Measurements from ENCODE around the gene CLDND2. TPM values are rescaled to one million over a fixed set of nuclear protein-coding genes. Genes with fewer than 3 reads are reported as not detected.

Gene CLDND2
- total RNA-seq, 2 experiments from 2014 or later: 1.9 TPM; not detected in 1

GRCh38 chr19:51319649-51320279 is 49.0 kb downstream of the CLDND2 start:
- Histone ChIP-seq H4K20me1 (ENCODE audit: insufficient read depth, low read length) (no peaks in the 10 kb centered on the region), H3K9me3 (ENCODE audit: low read length) (no peaks in the 10 kb centered on the region), H3K4me1 (ENCODE audit: insufficient read depth, low read length, poor library complexity, severe bottlenecking) (no peaks in the 10 kb centered on the region), H2AFZ (ENCODE audit: low read length) (no peak overlapping the region), H3K4me2 (ENCODE audit: low read length) (no peak overlapping the region), H3K9me2 (ENCODE audit: insufficient read depth, low read length) (no peaks in the 10 kb centered on the region), H3K36me3 (ENCODE audit: insufficient read depth, low read length) (no peaks in the 10 kb centered on the region), H3K79me2 (ENCODE audit: insufficient read depth, low read depth, low read length) (no peaks in the 10 kb centered on the region), H3K27ac (ENCODE audit: low read depth, low read length, poor library complexity, severe bottlenecking) (no peak overlapping the region), H3K4me3 (ENCODE audit: low read depth, low read length, poor library complexity, severe bottlenecking) (no peak overlapping the region)
- intact Hi-C loops (cut with micrococcal nuclease; ENCODE audit: unreplicated experiment): no loop called here
- no peak for DNase-seq (ENCODE audit: low spot score)
- TF ChIP-seq EZH2phosphoT487 (IDR thresholded peaks at IDR 0.05; ENCODE audit: borderline replicate concordance, low read depth, low read length) (no peak), CTCF (conservative IDR thresholded peaks at IDR 0.05; ENCODE audit: low read length) (no peak)
- POLR2A ChIA-PET: no interaction called here
- CTCF ChIA-PET (ENCODE audit: unreplicated experiment): no interaction called here
- no TSS peak for BruUV-seq (replicated peaks)

GRCh38 chr19:51318687-51319648 is 49.8 kb downstream of the CLDND2 start:
- Histone ChIP-seq H3K4me3 (ENCODE audit: low read depth, low read length, poor library complexity, severe bottlenecking) (no peak overlapping the region), H3K9me3 (ENCODE audit: low read length) (no peaks in the 10 kb centered on the region), H3K9me2 (ENCODE audit: insufficient read depth, low read length) (no peaks in the 10 kb centered on the region), H4K20me1 (ENCODE audit: insufficient read depth, low read length) (no peaks in the 10 kb centered on the region), H3K36me3 (ENCODE audit: insufficient read depth, low read length) (no peaks in the 10 kb centered on the region), H3K27ac (ENCODE audit: low read depth, low read length, poor library complexity, severe bottlenecking) (no peak overlapping the region), H2AFZ (ENCODE audit: low read length) (no peak overlapping the region), H3K4me1 (ENCODE audit: insufficient read depth, low read length, poor library complexity, severe bottlenecking) (no peaks in the 10 kb centered on the region), H3K4me2 (ENCODE audit: low read length) (no peak overlapping the region), H3K79me2 (ENCODE audit: insufficient read depth, low read depth, low read length) (no peaks in the 10 kb centered on the region)
- intact Hi-C loops (cut with micrococcal nuclease; ENCODE audit: unreplicated experiment): no loop called here
- TF ChIP-seq CTCF (conservative IDR thresholded peaks at IDR 0.05; ENCODE audit: low read length): no peak
- TF ChIP-seq EZH2phosphoT487 (IDR thresholded peaks at IDR 0.05; ENCODE audit: borderline replicate concordance, low read depth, low read length): no peak
- ChIA-PET CTCF (ENCODE audit: unreplicated experiment) (no interaction called here), POLR2A (no interaction called here)
- DNase-seq (ENCODE audit: low spot score): no peak
- BruUV-seq (replicated peaks): no TSS peak

- no peaks in the 10 kb centered on the region for H3K9me3 ChIP-seq (ENCODE audit: low read length)
- no peaks in the 10 kb centered on the region for H3K36me3 ChIP-seq (ENCODE audit: insufficient read depth, low read length)
- no peak for DNase-seq (ENCODE audit: low spot score)
- H3K4me3 ChIP-seq (ENCODE audit: low read depth, low read length, poor library complexity, severe bottlenecking): no peak overlapping the region
- intact Hi-C loops (cut with micrococcal nuclease; ENCODE audit: unreplicated experiment): no loop called here
- POLR2A ChIA-PET: no interaction called here
- H3K9me2 ChIP-seq (ENCODE audit: insufficient read depth, low read length): no peaks in the 10 kb centered on the region
- no peaks in the 10 kb centered on the region for H4K20me1 ChIP-seq (ENCODE audit: insufficient read depth, low read length)
- no TSS peak for BruUV-seq (replicated peaks)
- no peak overlapping the region for H3K27ac ChIP-seq (ENCODE audit: low read depth, low read length, poor library complexity, severe bottlenecking)
- H3K4me2 ChIP-seq (ENCODE audit: low read length): no peak overlapping the region
- H3K4me1 ChIP-seq (ENCODE audit: insufficient read depth, low read length, poor library complexity, severe bottlenecking): no peaks in the 10 kb centered on the region
- CTCF ChIA-PET (ENCODE audit: unreplicated experiment): no interaction called here
- no peaks in the 10 kb centered on the region for H3K79me2 ChIP-seq (ENCODE audit: insufficient read depth, low read depth, low read length)
- H2AFZ ChIP-seq (ENCODE audit: low read length): no peak overlapping the region
- TF ChIP-seq EZH2phosphoT487 (IDR thresholded peaks at IDR 0.05; ENCODE audit: borderline replicate concordance, low read depth, low read length) (no peak), CTCF (conservative IDR thresholded peaks at IDR 0.05; ENCODE audit: low read length) (no peak)
Measured at GRCh38 chr19:51317968-51318367, 50.8 kb downstream of the CLDND2 start.
